Tibial artery (tissue), 4 donors: Measurements from ENCODE around the gene ZNF205.
"Not testable (repeated sequence)": the region's sequence is repeated elsewhere in the genome, so short reads cannot be mapped to it uniquely, and the experiment has no call there.

Experiments used
- DNase-seq, 2 donors: peaks; one replicate each; pipeline ENCODE4 v3.0.0-alpha.2; 2019
- H3K27ac ChIP-seq, 2 donors: fragments of 200-600 bp; sonication (generic) in 1 of 2; 1 replicate in 1 of 2; 2 replicates in 1 of 2; pipeline ENCODE4 v1.5.1; 2018 to 2019; ENCODE audit warnings: mild to moderate bottlenecking in 1 of 2
- H3K27me3 ChIP-seq, 2 donors: fragments of 200-600 bp; sonication (generic) in 1 of 2; one replicate each; pipeline versions ENCODE4 v1.5.1 to v1.6.0; 2016 to 2019
- H3K36me3 ChIP-seq, 3 donors: fragments of 200-600 bp; sonication (generic) in 2 of 3; one replicate each; pipeline ENCODE4 v1.5.1; 2016 to 2019; ENCODE audit warnings: mild to moderate bottlenecking in 2 of 3
- H3K4me1 ChIP-seq, 4 donors: fragments of 200-600 bp; sonication (generic) in 2 of 4; 1 replicate in 3 of 4; 2 replicates in 1 of 4; pipeline ENCODE4 v1.5.1; 2016 to 2019
- H3K4me3 ChIP-seq, 2 donors: fragments of 200-600 bp; sonication (generic) in 1 of 2; 1 replicate in 1 of 2; 2 replicates in 1 of 2; pipeline ENCODE4 v1.5.1; 2018 to 2019; ENCODE audit warnings: mild to moderate bottlenecking in 2 of 2
- H3K9me3 ChIP-seq, 3 donors: fragments of 200-600 bp; sonication (generic) in 1 of 3; one replicate each; pipeline ENCODE4 v1.5.1; 2016 to 2019
- CTCF ChIP-seq, 2 experiments: fragments of 200-600 bp in 1 of 2; fragments of 450-650 bp in 1 of 2; IDR thresholded peaks; one replicate each; pipeline ENCODE4 v1.5.1; 2017 to 2019; ENCODE audit warnings: antibody characterized with exemption in 2 of 2, mild to moderate bottlenecking in 1 of 2, moderate library complexity in 1 of 2
- intact Hi-C: fragments of 100-400 bp; cut with DNase I; formaldehyde crosslinking; loops from one replicate; pipeline ENCODE4 v1.15.0; 2023; ENCODE audit warnings: low total_unique reads

The ZNF205 gene

GRCh38 chr16:3068487-3068886, 43.9 kb upstream of the ZNF205 start:
- intact Hi-C loops = no loop called here
- H3K9me3 ChIP-seq = no peaks in the 10 kb centered on the region
- DNase-seq = no peak
- no peaks in the 10 kb centered on the region for H3K36me3 ChIP-seq
- H3K27me3 ChIP-seq = peaks cover 0 to 5% of the 10 kb centered on the region in 2 donors
- H3K27ac ChIP-seq = no peak overlapping the region
- H3K4me3 ChIP-seq = no peak overlapping the region
- no peak for TF ChIP-seq CTCF (IDR thresholded peaks at IDR 0.05)
- peaks cover 0 to 13% (median 8%) of the 10 kb centered on the region in 4 donors for H3K4me1 ChIP-seq

GRCh38 chr16:3069146-3069545, 43.2 kb upstream of the ZNF205 start:
- intact Hi-C loops, H3K9me3 ChIP-seq, H3K27me3 ChIP-seq, H3K4me3 ChIP-seq, DNase-seq, H3K27ac ChIP-seq, H3K36me3 ChIP-seq: not testable (repeated sequence)
- H3K4me1 ChIP-seq = peaks cover 0 to 13% (median 8%) of the 10 kb centered on the region in 4 donors

GRCh38 chr16:3070608-3071111, 41.7 kb upstream of the ZNF205 start:
- Histone ChIP-seq H3K27me3 (peaks cover 0 to 13% of the 10 kb centered on the region in 2 donors), H3K4me1 (peaks cover 0 to 3% (median under 1%) of the 10 kb centered on the region in 4 donors), H3K36me3 (no peaks in the 10 kb centered on the region), H3K9me3 (no peaks in the 10 kb centered on the region), H3K4me3 (no peak overlapping the region), H3K27ac (no peak overlapping the region)
- intact Hi-C loops = no loop called here
- no peak for TF ChIP-seq CTCF (IDR thresholded peaks at IDR 0.05)
- DNase-seq = no peak

- H3K9me3 ChIP-seq = no peaks in the 10 kb centered on the region
- intact Hi-C loops = no loop called here
- H3K4me1 ChIP-seq = no peaks in the 10 kb centered on the region
- H3K27me3 ChIP-seq = peaks cover 0 to 17% of the 10 kb centered on the region in 2 donors
- no peak overlapping the region for H3K4me3 ChIP-seq
- no peak for TF ChIP-seq CTCF (IDR thresholded peaks at IDR 0.05)
- no peak for DNase-seq
- H3K27ac ChIP-seq = no peak overlapping the region
- H3K36me3 ChIP-seq = no peaks in the 10 kb centered on the region
Observed at GRCh38 chr16:3071655-3072054, 40.7 kb upstream of the ZNF205 start.

GRCh38 chr16:3072148-3072547, 40.2 kb upstream of the ZNF205 start:
- DNase-seq, H3K4me1 ChIP-seq, H3K9me3 ChIP-seq, H3K36me3 ChIP-seq, intact Hi-C loops, H3K27ac ChIP-seq, H3K4me3 ChIP-seq: not testable (repeated sequence)
- H3K27me3 ChIP-seq = peaks cover 0 to 17% of the 10 kb centered on the region in 2 donors

- H3K4me1 ChIP-seq, intact Hi-C loops, H3K36me3 ChIP-seq, H3K27ac ChIP-seq, DNase-seq, H3K4me3 ChIP-seq, H3K9me3 ChIP-seq: not testable (repeated sequence)
- H3K27me3 ChIP-seq = peaks cover 0 to 17% of the 10 kb centered on the region in 2 donors
Observed at GRCh38 chr16:3072576-3073263, 39.7 kb upstream of the ZNF205 start.

- no peak for TF ChIP-seq CTCF (IDR thresholded peaks at IDR 0.05)
- H3K4me1 ChIP-seq = no peaks in the 10 kb centered on the region
- no peak for DNase-seq
- H3K27ac ChIP-seq = no peak overlapping the region
- H3K9me3 ChIP-seq = no peaks in the 10 kb centered on the region
- no peaks in the 10 kb centered on the region for H3K36me3 ChIP-seq
- H3K4me3 ChIP-seq = no peak overlapping the region
- peaks cover 0 to 17% of the 10 kb centered on the region in 2 donors for H3K27me3 ChIP-seq
- intact Hi-C loops = no loop called here
Observed at GRCh38 chr16:3073448-3073847, 38.9 kb upstream of the ZNF205 start.
